HL-60/S4 treated with phorbol 12-myristate 13-acetate at 8.2 ng/mL for 4 days and 3 days (cell line): ENCODE results near the gene BORCS5.
"Not testable (repeated sequence)": the region's sequence is repeated elsewhere in the genome, so short reads cannot be mapped to it uniquely, and the experiment has no call there.

Experiments
- in situ Hi-C: fragments of 300-500 bp; cut with MboI; formaldehyde crosslinking; loops from 2 replicates; pipeline ENCODE4 v1.15.0; 2022; ENCODE audit warnings: low sequenced_read_pairs

BORCS5 gene

DNA sequence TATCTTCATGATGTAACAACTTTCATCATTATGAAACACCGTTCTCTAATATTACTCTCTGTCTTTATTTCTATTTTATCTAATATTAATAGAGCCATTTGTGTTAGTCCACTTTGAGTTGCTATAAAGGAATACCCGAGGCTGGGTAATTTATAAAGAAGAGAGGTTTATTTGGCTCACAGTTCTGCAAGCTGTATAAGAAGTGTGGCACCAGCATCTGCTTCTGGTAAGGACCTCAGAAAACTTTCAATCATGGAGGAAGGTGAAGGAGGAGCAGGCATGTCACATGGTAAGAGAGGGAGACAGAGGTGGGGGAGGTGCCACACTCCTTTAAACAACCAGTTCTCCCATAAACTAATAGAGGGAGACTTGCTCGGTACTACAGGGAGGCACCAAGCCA lies 25.1 kb downstream of the BORCS5 start:
- in situ Hi-C loops, result loop anchor here (25.0 kb wide), 1 partner anchor 180 kb away; the partner anchor contains the start of gene DUSP16

DNA sequence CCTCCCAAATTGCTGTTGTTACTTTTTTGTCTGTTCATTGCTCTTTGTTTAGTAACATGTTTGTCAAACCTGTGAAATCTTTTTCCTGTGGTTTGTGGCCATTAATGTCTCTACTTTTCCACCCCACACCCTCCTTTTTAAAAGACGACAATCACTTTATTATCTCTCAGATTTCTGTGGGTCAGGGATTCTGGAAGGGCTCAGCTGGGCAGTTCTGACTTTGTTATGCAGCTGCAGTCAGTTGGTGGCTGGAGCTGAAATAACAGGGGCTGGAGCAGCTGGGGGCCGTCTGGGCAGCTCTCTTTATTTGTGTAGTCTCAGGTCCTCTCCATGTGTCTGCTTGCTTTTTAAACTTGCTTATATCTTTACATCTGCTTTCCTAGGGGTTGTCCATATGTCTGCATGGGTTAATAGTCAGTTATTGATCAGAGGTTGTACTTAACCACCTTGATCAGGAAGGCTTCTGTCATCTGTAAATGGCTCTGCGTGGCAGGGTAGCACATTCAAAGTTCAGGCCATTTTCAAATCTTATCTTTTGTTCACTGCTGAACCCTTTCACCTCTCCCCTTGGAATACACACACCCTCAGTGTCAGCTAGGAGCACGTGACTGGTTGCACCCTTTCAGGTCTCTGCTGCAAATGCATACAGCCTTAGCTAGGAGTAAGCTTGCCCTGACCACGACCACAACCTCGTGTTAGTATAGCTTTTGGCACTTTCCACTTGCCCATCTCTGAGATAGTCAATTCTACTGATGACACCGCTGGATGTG lies 27.9 kb downstream of the BORCS5 start:
- in situ Hi-C loops, result loop anchor here (25.0 kb wide), 1 partner anchor 178 kb away; the partner anchor contains the start of gene DUSP16

DNA sequence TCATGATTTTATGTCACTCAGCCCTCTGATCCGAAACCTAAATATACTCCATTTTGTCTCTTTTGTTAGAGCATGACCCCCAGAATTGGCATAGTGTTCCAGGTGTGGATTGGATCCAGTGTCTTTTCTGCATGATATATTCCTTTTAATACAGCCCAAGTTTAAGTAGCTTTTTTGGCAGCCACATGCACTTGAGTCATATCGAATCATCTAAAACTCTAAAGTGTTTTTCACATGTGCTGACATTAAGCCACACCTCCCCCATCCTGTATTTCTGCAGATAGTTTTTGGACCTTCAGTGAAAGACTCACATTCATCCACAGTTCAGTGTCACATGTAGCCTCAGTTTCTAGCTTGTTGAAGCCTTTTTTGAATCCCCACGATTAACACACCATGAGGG lies 30.6 kb downstream of the BORCS5 start:
- in situ Hi-C loops, result loop anchor here (25.0 kb wide), 1 partner anchor 175 kb away; the partner anchor contains the start of gene DUSP16

DNA sequence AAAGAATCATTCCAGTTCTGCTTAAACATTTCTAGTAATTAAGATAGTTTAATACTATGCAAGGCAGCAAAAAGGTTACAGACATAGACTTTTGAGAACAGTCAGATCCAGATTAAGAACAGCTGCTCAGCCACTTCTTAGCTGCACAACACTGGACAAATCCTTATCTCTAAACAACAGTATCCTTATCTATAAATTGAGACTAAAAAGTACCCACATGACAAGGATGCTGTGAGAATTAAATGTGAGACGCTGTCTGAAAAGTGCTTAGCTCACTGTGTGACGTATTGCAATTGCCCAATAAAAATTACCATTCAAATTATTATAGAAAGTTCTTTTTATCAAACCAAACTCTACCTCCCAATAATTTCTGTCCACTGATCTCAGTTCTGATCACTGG lies 35.5 kb downstream of the BORCS5 start:
- in situ Hi-C loops, result loop anchor here (25.0 kb wide), 1 partner anchor 170 kb away; the partner anchor contains the start of gene DUSP16

DNA sequence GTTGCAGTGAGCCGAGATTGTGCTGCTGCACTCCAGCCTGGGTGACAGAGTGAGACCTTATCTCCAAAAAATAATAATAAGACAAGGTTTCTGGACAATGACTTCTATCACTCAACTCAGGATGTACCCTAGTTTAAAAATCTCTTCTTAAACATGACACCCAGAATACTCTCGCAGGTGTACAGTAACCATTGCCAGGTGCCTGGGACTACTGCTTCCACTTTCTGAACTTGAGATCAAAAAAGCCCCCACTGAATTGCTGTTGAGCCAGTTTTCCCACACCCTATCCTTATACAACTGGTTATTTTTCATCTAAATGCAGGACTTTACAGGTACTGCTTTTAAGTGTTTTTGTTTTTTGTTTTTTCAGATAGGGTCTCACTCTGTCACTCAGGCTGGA lies 36.3 kb downstream of the BORCS5 start:
- in situ Hi-C loops, result loop anchor here (25.0 kb wide), 1 partner anchor 169 kb away; the partner anchor contains the start of gene DUSP16

DNA sequence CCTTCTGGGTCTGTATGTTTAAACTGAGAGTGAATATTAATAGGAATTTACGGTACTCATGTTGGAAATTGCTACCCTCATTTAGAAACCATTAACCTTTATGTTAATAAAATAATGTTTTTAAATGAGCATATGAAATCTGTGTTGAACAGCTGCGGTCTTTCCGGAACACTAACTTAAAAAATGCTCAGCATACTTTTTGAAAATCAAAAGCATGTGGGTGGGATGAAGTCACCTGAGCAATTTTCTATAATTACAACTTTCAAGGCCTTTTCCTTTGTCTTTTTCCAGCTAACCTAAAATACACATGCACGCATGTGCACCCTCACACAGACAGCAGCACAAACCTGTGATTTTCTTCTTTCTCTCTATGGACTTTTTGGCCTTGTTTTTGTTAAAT lies 39.8 kb downstream of the BORCS5 start:
- in situ Hi-C loops, result loop anchor here (25.0 kb wide), 1 partner anchor 166 kb away; the partner anchor contains the start of gene DUSP16

DNA sequence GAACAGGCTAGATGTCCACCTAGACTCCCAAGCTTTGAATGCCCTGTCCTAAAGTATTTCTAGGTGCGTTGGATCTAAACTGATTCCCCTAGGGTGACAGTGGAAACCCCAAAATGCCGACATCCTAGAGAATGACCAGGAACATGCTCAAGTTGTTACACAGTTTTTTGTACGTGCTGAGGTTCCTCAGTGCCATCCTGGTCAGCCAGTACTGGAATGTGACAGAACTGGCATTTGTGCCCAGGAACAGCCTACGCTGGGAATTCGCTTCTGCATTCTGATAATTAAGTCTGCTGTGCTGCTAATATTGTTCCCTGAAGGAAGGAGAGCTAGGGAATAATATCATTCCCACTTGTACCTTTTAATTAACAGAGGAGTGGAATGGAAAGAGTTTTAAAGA lies 40.3 kb downstream of the BORCS5 start:
- in situ Hi-C loops, result loop anchor here (25.0 kb wide), 1 partner anchor 165 kb away; the partner anchor contains the start of gene DUSP16

DNA sequence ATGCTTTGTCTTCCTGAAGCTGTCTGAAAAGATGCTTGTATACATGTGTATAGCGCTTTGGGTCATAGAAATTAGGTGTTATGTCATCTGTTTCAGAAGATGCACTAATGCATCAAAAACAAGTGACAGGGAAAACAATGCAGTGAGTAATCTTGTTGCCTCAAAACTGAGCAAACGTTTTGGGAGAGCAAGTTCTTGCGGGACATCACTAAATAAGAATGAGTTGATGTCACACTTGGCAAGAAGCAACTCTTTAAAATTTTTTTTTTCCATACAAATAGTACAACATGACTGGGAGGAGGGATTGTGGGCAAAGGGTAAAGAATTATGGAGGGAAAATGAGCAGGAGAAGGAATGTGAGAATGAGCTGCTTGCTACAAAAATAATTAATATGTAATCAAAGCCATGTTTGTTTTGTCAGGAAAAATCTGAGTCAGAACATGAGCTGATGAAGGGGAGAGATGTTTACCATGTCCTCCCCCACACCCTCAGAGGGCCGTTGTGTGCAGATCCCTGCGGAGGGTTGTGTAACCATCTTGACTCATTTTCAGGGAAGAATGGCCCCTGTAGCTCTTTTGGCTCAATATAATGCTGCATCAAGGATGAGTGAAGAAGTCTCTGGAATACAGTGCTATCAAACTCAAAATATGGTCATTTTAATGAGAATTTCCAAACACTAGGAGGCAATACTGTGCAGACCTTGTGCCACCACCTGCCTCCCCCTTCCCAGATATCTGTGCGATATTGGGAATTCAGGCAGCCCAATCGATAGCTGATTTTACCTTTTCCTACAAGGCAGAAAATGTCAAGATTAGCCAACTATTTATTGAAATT lies 41.4 kb downstream of the BORCS5 start:
- in situ Hi-C loops, result loop anchor here (25.0 kb wide), 1 partner anchor 164 kb away; the partner anchor contains the start of gene DUSP16

DNA sequence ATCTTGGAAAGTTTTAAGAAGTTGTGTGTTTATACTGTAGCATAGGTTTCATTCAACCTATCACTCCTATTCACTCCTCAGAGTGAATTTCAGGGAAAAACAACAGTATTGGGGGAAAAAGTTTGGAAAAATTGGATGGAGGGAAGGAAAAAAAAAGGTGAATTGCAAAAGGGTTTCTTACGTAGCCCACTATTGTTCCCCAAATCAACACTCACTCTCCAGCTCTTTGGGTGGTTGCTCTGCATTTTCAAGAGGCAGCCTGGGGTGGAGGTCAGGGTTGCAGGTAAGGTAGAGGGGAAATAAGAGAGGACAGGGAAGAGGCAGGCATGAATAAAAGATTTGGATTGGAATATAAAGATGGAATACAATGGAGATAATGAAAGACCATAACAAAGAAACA lies 42.3 kb downstream of the BORCS5 start:
- in situ Hi-C loops, result loop anchor here (25.0 kb wide), 1 partner anchor 163 kb away; the partner anchor contains the start of gene DUSP16

DNA sequence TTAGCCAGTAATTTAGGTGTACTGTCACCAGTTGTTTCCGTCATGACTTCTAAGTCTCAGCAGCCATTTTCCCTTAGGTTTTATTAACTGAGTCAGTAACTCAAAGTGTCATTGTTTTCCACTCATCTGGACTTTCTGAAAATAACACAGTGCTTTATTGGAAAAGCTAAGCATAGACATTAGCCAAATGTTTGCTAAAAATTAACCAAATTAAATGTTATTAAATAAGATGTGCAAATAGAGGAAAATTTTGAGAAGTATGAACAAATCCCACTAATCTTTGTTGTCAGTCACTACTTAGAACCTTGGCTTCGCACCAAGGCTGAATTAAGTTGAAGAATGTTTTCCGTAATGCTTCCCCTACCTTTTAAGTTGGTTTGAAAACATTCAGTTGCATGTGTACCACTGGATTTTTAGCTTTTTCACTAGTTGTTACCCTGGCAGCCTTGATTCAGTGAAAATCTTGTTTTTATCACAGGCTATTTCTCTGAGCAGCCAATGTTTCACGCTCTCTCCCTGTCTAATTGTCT lies 43.0 kb downstream of the BORCS5 start:
- in situ Hi-C loops, result loop anchor here (25.0 kb wide), 1 partner anchor 162 kb away; the partner anchor contains the start of gene DUSP16

DNA sequence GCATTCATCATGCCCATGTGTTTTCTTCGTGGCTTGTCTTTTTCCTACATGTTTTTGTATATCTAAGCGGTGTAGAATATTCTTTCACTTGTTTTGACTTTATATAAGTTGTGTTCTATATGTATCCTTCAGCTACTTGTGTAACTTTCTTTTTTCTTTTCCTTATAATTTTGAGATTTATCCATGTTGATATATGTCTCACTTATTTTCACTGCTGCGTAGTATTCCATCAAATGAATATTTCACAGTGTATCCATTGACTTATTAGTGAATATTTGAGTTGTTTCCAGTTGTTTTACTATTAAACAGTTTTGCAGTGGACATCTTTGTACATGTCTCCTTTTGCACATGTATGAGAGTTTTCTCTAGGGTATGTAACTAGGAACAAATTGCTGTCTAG lies 43.9 kb downstream of the BORCS5 start:
- in situ Hi-C loops, result no loop called here

DNA sequence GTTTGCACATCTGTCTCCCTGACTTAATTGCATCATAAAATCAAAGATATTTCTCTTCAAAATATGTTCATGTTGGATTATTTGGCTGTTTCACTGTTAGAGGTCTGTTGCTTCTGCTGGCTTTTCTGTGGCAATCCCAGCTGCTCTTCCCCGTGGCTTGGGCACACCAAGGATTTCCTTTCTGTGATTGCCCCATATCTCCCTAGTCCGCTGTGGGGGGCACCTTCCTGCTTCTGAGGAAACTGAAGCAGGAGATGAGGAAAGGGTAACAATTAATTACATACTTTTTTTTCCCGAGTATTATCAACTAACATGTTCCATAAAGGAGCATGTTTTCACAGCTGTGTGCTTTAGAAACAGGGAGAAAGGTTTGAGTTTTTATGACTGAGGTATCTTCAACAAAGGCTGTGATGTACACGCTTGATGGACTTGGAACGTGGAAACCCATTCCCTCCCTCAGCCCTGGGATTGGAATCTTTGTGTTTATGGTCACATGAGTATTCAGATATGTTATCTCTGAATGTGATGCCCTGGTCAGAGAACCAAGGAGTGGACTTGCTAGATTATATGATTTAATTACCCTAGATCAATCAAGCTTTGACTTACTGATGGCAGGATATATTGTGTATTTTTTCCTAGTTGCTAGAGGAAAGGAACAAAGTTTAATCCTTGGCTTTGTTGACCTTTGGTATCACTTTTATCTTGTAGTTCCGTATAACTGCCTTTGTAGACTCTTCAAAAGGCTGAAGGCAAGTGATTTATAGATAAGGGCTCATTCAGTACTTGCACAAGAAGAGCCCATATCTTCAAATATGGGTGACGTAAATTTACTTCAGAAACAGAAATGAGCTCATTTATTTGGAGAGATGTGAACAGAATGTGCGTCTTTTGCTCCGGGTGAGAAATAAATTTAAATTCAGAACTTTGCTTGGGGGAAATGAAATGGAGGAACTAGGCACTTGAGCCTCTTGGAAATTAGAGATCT lies 46.7 kb downstream of the BORCS5 start:
- in situ Hi-C loops, result no loop called here

DNA sequence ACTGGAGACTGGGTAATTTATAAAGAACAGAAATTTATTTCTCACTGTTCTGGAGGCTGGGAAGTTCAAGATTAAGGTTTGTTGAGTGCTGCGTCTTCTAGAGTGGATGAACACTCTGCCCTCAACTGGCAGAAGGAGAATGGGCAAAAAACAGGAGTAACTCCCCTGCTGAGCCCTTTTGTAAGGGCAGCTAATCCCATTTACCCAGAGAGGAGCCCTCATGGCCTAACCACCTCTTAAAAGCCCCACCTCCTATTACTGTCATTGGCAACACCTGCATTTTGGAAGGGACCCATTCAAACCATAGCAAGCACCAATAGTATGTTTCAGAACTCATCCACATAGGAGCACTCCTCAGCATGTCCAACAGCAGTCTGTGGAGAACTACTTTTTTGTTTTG lies 47.4 kb downstream of the BORCS5 start:
- in situ Hi-C loops, result no loop called here

DNA sequence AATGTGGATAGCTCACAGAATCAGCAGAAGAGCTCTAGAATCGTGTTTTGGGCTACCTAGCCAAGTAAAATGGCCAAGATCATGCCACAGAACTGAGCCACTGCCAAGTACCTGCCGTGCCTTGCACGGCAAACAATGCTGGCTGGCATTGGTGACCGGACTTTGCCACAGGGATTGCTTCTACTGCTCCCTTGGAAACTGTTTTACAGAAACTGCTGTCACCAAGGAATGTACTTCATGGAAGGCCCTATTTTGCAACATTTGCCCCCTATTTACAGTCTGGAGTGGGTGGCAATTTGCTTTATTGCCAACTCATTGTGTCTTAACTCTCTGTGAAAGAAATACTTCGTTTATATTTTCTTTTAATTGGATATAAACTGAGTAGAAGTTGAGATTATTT lies 49.0 kb downstream of the BORCS5 start:
- in situ Hi-C loops, result no loop called here

DNA sequence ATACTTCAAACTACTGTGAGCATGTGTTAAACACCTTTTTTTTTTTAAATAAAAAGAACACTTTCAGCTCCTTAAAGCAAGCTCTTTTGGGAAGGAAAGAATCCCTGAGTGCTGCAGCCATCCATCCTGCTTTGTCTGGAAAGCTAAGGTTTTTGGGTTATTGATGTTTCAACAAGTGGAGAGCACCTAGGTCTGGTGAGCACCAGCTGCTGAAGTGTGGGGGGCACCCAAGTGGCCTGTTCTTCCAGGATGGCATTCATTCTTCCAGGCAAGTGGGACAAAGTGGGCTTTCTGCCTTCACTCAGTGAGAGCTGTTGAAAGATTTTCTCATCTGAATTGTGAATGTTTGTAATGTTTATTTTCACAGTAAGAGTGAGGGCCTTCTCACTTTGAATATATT lies 49.9 kb downstream of the BORCS5 start:
- in situ Hi-C loops, result no loop called here

DNA sequence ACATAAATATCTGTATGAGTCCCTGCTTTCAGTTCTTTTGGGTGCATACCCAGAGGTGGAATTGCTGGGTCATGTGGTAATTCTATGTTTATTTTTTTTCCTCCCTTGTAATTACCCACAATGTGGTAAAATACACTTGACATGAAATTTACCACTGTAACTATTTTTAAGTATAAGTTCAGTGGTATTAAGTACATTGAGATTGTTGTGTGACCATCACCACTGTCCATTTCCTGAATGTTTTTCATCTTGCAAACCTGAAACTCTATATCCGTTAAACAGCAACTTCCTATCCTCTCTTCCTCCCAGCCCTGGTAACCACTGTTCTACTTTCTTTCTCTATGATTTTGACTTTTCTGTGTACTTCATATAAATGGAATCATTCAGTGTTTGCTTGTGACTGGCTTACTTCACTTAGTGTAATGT lies 51.4 kb downstream of the BORCS5 start:
- in situ Hi-C loops, result no loop called here

DNA sequence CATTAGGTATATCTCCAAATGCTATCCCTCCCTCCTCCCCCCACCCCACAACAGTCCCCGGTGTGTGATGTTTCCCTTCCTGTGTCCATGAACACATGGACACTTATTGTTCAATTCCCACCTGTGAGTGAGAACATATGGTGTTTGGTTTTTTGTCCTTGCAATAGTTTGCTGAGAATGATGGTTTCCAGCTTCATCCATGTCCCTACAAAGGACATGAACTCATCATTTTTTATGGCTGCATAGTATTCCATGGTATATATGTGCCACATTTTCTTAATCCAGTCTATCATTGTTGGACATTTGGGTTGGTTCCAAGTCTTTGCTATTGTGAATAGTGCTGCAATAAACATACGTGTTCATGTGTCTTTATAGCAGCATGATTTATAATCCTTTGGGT lies 52.5 kb downstream of the BORCS5 start:
- in situ Hi-C loops, result not testable (repeated sequence)

DNA sequence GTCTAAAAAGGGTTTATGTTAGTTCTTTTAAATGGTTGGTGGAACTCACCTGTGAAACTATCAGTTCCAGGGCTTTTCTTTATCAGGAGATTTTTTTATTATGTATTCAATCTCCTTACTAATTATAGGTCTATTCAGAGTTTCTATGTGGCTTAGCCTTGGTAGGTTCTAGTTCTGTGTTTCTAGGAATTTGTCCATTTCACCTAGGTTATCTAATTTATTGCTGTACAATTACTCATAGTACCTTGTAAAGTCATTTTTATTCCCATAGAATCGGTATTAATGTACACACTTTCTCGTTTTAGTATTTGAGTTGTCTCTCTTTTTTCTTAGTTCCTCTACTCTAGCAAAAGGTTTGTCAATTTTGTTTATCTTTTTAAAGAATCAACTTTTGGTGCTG lies 59.0 kb downstream of the BORCS5 start:
- in situ Hi-C loops, result no loop called here

DNA sequence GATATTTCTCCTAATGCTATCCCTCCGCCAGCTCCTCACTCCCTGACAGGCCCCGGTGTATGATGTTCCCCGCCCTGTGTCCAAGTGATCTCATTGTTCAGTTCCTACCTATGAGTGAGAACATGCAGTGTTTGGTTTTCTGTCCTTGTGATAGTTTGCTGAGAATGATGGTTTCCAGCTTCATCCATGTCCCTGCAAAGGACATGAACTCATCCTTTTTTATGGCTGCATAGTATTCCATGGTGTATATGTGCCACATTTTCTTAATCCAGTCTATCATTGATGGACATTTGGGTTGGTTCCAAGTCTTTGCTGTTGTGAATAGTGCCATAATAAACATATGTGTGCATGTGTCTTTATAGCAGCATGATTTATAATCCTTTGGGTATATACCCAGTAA lies 62.3 kb downstream of the BORCS5 start:
- in situ Hi-C loops, result not testable (repeated sequence)

DNA sequence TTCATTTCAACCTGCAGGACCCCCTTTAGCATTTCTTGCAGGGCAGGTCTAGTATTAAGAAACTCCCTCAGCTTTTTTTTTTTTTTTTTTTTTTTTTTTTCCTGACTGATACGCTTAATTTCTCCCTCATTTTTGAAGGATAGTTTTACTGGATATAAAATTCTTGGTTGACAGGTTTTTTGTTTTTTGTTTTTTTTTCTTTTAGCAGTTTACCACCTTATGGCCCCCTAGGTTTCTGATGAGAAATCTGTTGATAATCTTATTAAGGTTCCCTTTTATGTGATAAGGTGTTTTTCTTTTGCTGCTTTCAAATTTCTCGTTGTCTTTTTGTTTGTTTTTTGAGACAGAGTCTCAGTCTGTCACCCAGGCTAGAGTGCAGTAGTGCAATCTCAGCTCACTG lies 66.5 kb downstream of the BORCS5 start:
- in situ Hi-C loops, result no loop called here
